Aorta (tissue), 5 donors: ENCODE data around the gene QPCT. TPM values are rescaled to one million over a fixed set of nuclear protein-coding genes. Genes with fewer than 3 reads are reported as not detected.
"Not testable (repeated sequence)": the region's sequence is repeated elsewhere in the genome, so short reads cannot be mapped to it uniquely, and the experiment has no call there.

Experiments used
- ATAC-seq: fragments of 200-7000 bp; cut with Tn5 transposase; one replicate; pipeline ENCODE4 v1.9.1; 2022; ENCODE audit warnings: moderate library complexity; ENCODE audit not compliant: low FRiP score
- DNase-seq, 2 donors: peaks; one replicate each; pipeline ENCODE4 v3.0.0-alpha.2; 2020
- H3K27ac ChIP-seq, 2 donors: one replicate each; pipeline ENCODE4 v1.5.1; 2013; ENCODE audit warnings: low read length in 2 of 2, mild to moderate bottlenecking in 2 of 2, moderate library complexity in 2 of 2, control low read depth in 1 of 2, inconsistent platforms in 1 of 2, low read depth in 1 of 2
- H3K27me3 ChIP-seq, 2 donors: one replicate each; pipeline ENCODE4 v1.6.1; 2013; ENCODE audit warnings: control low read depth in 1 of 2, low read length in 1 of 2, mild to moderate bottlenecking in 1 of 2, moderate library complexity in 1 of 2; ENCODE audit not compliant: insufficient read depth in 2 of 2, control insufficient read depth in 1 of 2
- H3K36me3 ChIP-seq, 2 donors: one replicate each; pipeline ENCODE4 v1.6.1; 2013; ENCODE audit warnings: control low read depth in 1 of 2, low read length in 1 of 2, mild to moderate bottlenecking in 1 of 2; ENCODE audit not compliant: insufficient read depth in 2 of 2, control insufficient read depth in 1 of 2
- H3K4me1 ChIP-seq, 2 donors: one replicate each; pipeline ENCODE4 v1.6.1; 2013; ENCODE audit warnings: low read length in 2 of 2, control low read depth in 1 of 2, mild to moderate bottlenecking in 1 of 2, moderate library complexity in 1 of 2; ENCODE audit not compliant: insufficient read depth in 2 of 2, control insufficient read depth in 1 of 2
- H3K4me3 ChIP-seq, 2 donors: one replicate each; pipeline ENCODE4 v1.5.1; 2013; ENCODE audit warnings: low read length in 2 of 2, control low read depth in 1 of 2, mild to moderate bottlenecking in 1 of 2
- H3K9me3 ChIP-seq: one replicate; pipeline ENCODE4 v1.6.1; 2013; ENCODE audit warnings: mild to moderate bottlenecking, low read length; ENCODE audit not compliant: control insufficient read depth
- whole genome bisulfite sequencing, 2 donors: extraction: QIAGEN DNeasy Blood & Tissue Kit; methylation state at CpG; one replicate each; pipeline ENCODE4 v1.1.7; 2013; 5-methylcytosine and 5-hydroxymethylcytosine counted together
- intact Hi-C, 2 donors: fragments of 100-400 bp; cut with DNase I; formaldehyde crosslinking; loops; one replicate each; pipeline versions ENCODE4 v1.14.2 to v1.15.0; 2022
- polyA plus RNA-seq, 2 donors: library from polyadenylated mRNA; stranded (reverse); fragments of 200-250 nt; gene quantifications; one replicate each; pipeline ENCODE4 v1.2.3, GENCODE V29; 2013
- total RNA-seq, 2 donors: library from RNA; stranded (reverse); fragmentation: NEBNext Ultra II Directional; extraction: Animal tissue kit (Norgen Biotek cat#: 25700); gene quantifications; one replicate each; pipeline ENCODE4 v1.2.1, GENCODE V29; 2021
- donor health status: healthy with polysubstance abuse.
- donor health status: Bipolar disorder and iron deficiency.
- donor health status: DM: no; HTN: no; CAD: no.
- donor health status: DM: no; HTN: no; CAD: no.
- donor health status: DM: yes; HTN: yes; CAD: no.

QPCT gene
- total and polyA plus RNA-seq, 4 donors = 1.9 to 5.5 (median 3.9) TPM

- Histone ChIP-seq H3K27me3 (no peaks in the 10 kb centered on the region), H3K4me3 (no peak overlapping the region), H3K9me3 (no peaks in the 10 kb centered on the region), H3K36me3 (no peaks in the 10 kb centered on the region), H3K27ac (no peak overlapping the region), H3K4me1 (peaks cover 0 to 2% of the 10 kb centered on the region in 2 donors)
- DNase-seq (no peak), ATAC-seq (no peak)
- intact Hi-C loops = no loop called here
Observed at GRCh38 chr2:37372000-37372399, 27.6 kb downstream of the QPCT start.

GRCh38 chr2:37375741-37376288, 31.4 kb downstream of the QPCT start:
- peaks cover 0 to 2% of the 10 kb centered on the region in 2 donors for H3K4me1 ChIP-seq
- H3K9me3 ChIP-seq = no peaks in the 10 kb centered on the region
- WGBS, 2 donors = 50 to 53% methylated on average over 8 of the region's 8 CpGs
- no peaks in the 10 kb centered on the region for H3K36me3 ChIP-seq
- ATAC-seq (no peak), DNase-seq (no peak)
- H3K27ac ChIP-seq = no peak overlapping the region
- no peaks in the 10 kb centered on the region for H3K27me3 ChIP-seq
- intact Hi-C loops = no loop called here
- no peak overlapping the region for H3K4me3 ChIP-seq

- peak; percentile 64 for ATAC-seq
- H3K27ac ChIP-seq = no peak overlapping the region
- WGBS, 2 donors = 65 to 70% methylated on average over 9 of the region's 9 CpGs
- H3K4me1 ChIP-seq = peaks cover 0 to 2% of the 10 kb centered on the region in 2 donors
- no peaks in the 10 kb centered on the region for H3K27me3 ChIP-seq
- H3K9me3 ChIP-seq = no peaks in the 10 kb centered on the region
- no peak overlapping the region for H3K4me3 ChIP-seq
- H3K36me3 ChIP-seq = no peaks in the 10 kb centered on the region
- intact Hi-C loops = no loop called here
- DNase-seq = no peak
Observed at GRCh38 chr2:37376421-37377186, 32.2 kb downstream of the QPCT start.

- ATAC-seq (no peak), DNase-seq (no peak)
- Histone ChIP-seq H3K36me3 (no peaks in the 10 kb centered on the region), H3K4me3 (no peak overlapping the region), H3K4me1 (peaks cover 0 to 2% of the 10 kb centered on the region in 2 donors), H3K27me3 (no peaks in the 10 kb centered on the region), H3K27ac (no peak overlapping the region), H3K9me3 (no peaks in the 10 kb centered on the region)
- 42 to 52% methylated on average over 3 of the region's 3 CpGs for WGBS, 2 donors
- intact Hi-C loops = no loop called here
Observed at GRCh38 chr2:37377187-37377532, 32.7 kb downstream of the QPCT start.

GRCh38 chr2:37378411-37378810, 34.0 kb downstream of the QPCT start:
- intact Hi-C loops = no loop called here
- no peak for ATAC-seq
- 95 to 96% methylated on average over 7 of the region's 7 CpGs for WGBS, 2 donors

GRCh38 chr2:37379881-37380296, 35.5 kb downstream of the QPCT start:
- no peak for DNase-seq

More at GRCh38 chr2:37378411-37378810, 34.0 kb downstream of the QPCT start:
- no peak for DNase-seq
- no peaks in the 10 kb centered on the region for H3K9me3 ChIP-seq
- no peak overlapping the region for H3K4me3 ChIP-seq
- no peaks in the 10 kb centered on the region for H3K27me3 ChIP-seq
- H3K36me3 ChIP-seq = no peaks in the 10 kb centered on the region
- H3K4me1 ChIP-seq = peaks cover 0 to 2% of the 10 kb centered on the region in 2 donors
- H3K27ac ChIP-seq = no peak overlapping the region

GRCh38 chr2:37380787-37381186, 36.4 kb downstream of the QPCT start:
- H3K4me3 ChIP-seq, H3K27me3 ChIP-seq, ATAC-seq, intact Hi-C loops, H3K9me3 ChIP-seq, DNase-seq, H3K4me1 ChIP-seq, H3K27ac ChIP-seq, H3K36me3 ChIP-seq: not testable (repeated sequence)
- 88 to 89% methylated on average over 4 of the region's 4 CpGs for WGBS, 2 donors

More at GRCh38 chr2:37379881-37380296, 35.5 kb downstream of the QPCT start:
- H3K4me1 ChIP-seq = peaks cover 0 to 2% of the 10 kb centered on the region in 2 donors
- no peak overlapping the region for H3K27ac ChIP-seq
- intact Hi-C loops = no loop called here
- no peak for ATAC-seq
- no peaks in the 10 kb centered on the region for H3K27me3 ChIP-seq
- WGBS, 2 donors = 93 to 98% methylated on average over 5 of the region's 5 CpGs
- no peaks in the 10 kb centered on the region for H3K9me3 ChIP-seq
- H3K4me3 ChIP-seq = no peak overlapping the region
- H3K36me3 ChIP-seq = no peaks in the 10 kb centered on the region

- 89 to 90% methylated on average over 4 of the region's 4 CpGs for WGBS, 2 donors
- H3K27me3 ChIP-seq, H3K4me3 ChIP-seq, DNase-seq, ATAC-seq, H3K36me3 ChIP-seq, intact Hi-C loops, H3K27ac ChIP-seq, H3K4me1 ChIP-seq, H3K9me3 ChIP-seq: not testable (repeated sequence)
Observed at GRCh38 chr2:37384261-37384660, 39.8 kb downstream of the QPCT start.
